Upper lobe of left lung (tissue), 4 donors: ENCODE results near the gene PDZD2.

ENCODE experiments used
- CTCF ChIP-seq, 6 experiments: fragments of 450-650 bp in 4 of 6; fragments of 200-600 bp in 2 of 6; sonication (generic) in 2 of 6; IDR thresholded peaks; one replicate each; pipeline ENCODE4 v1.5.1; 2016 to 2019; ENCODE audit warnings: antibody characterized with exemption in 6 of 6
- EP300 ChIP-seq, 4 donors: sonication (generic); formaldehyde crosslinking; IDR thresholded peaks; one replicate each; pipeline ENCODE4 v1.5.1; 2017; ENCODE audit warnings: antibody characterized with exemption in 4 of 4, control low read depth in 2 of 4
- POLR2A ChIP-seq, 4 donors: fragments of 450-650 bp; IDR thresholded peaks; one replicate each; pipeline ENCODE4 v1.5.1; 2016 to 2017; ENCODE audit warnings: antibody characterized with exemption in 4 of 4, mild to moderate bottlenecking in 2 of 4
- POLR2AphosphoS5 ChIP-seq, 2 donors: sonication (generic); formaldehyde crosslinking; IDR thresholded peaks; one replicate each; pipeline ENCODE4 v1.5.1; 2017; ENCODE audit warnings: antibody characterized with exemption in 2 of 2

- TF ChIP-seq CTCF (IDR thresholded peaks at IDR 0.05) (no peak), POLR2AphosphoS5 (IDR thresholded peaks at IDR 0.05) (no peak), EP300 (IDR thresholded peaks at IDR 0.05) (no peak), POLR2A (IDR thresholded peaks at IDR 0.05) (no peak)
Measured at GRCh38 chr5:31613651-31614050, 25.3 kb upstream of the PDZD2 start.
